ENCODE results near the gene ABCB11. TPM values are rescaled to one million over a fixed set of nuclear protein-coding genes. Genes with fewer than 3 reads are reported as not detected.
A peak's percentile ranks its signal among the peaks of the same experiment; 100 is the strongest.

Gene ABCB11
- total and polyA plus RNA-seq, 2 donors (not counting 3 experiments of a cell fraction or from before 2014, with no cell fraction given) = 0.22 to 0.44 TPM

GRCh38 chr2:168997794-168998193 lies 33.3 kb downstream of the ABCB11 start:
- H3K4me2 ChIP-seq (ENCODE audit: insufficient read depth, low read length) = no peak overlapping the region
- TF ChIP-seq, protein P1, sequence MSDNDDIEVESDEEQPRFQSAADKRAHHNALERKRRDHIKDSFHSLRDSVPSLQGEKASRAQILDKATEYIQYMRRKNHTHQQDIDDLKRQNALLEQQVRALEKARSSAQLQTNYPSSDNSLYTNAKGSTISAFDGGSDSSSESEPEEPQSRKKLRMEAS (IDR thresholded peaks at IDR 0.05; ENCODE audit: insufficient read depth, insufficient read length) = no peak
- TF ChIP-seq EZH2 (IDR thresholded peaks at IDR 0.05; ENCODE audit: borderline replicate concordance, low read depth, low read length, severe bottlenecking) = no peak
- TF ChIP-seq GATA2 (IDR thresholded peaks at IDR 0.05; ENCODE audit: insufficient read depth, insufficient read length, low read depth, low read length) = no peak
- peak; percentile 33 for TF ChIP-seq FOS (IDR thresholded peaks at IDR 0.05; ENCODE audit: borderline replicate concordance, insufficient read depth, low read length)
- no peak for TF ChIP-seq JUN (IDR thresholded peaks at IDR 0.05; ENCODE audit: borderline replicate concordance, insufficient read depth, insufficient read length, low read depth)
- TF ChIP-seq POLR2AphosphoS5 (IDR thresholded peaks at IDR 0.05; ENCODE audit: insufficient read depth, low read depth, low read length) = no peak
- no peak overlapping the region for H2AFZ ChIP-seq (ENCODE audit: low read depth, low read length)
- no peak for FAIRE-seq
- H3K27ac ChIP-seq (ENCODE audit: insufficient read depth, low read depth, low read length) = peak overlapping the region; percentile 100
- dilution Hi-C loops (cut with MboI; ENCODE audit: extremely low pct_ligation_motif_present, low sequenced_read_pairs) = no loop called here
- H4K20me1 ChIP-seq (replicated peaks; ENCODE audit: control insufficient read depth, extremely low read depth, insufficient read depth, low read length) = no peaks in the 10 kb centered on the region
- no TSS peak for BruUV-seq (replicated peaks)
- no peak overlapping the region for H3K9ac ChIP-seq (replicated peaks; ENCODE audit: extremely low read depth, insufficient read depth, low read length)
- no peak for DNase-seq (ENCODE audit: low read depth, low spot score)
- H3K79me2 ChIP-seq (ENCODE audit: control insufficient read depth, insufficient read depth, low read length) = no peaks in the 10 kb centered on the region
- no peak overlapping the region for H3K4me3 ChIP-seq (replicated peaks in 1 of 3; ENCODE audit: insufficient read depth in 1 of 3, low read depth in 1 of 3, low read length in 3 of 3)
- CTCF ChIA-PET = interaction anchor here (1.8 to 2.2 kb wide), 2 partner anchors 112 to 134 kb away, joined by 6 read pairs; no protein-coding TSS in a partner anchor
- H3K4me1 ChIP-seq (ENCODE audit: control insufficient read depth, extremely low read depth, insufficient read depth, low read length) = peaks cover 98% of the 10 kb centered on the region
- no peaks in the 10 kb centered on the region for H3K27me3 ChIP-seq (ENCODE audit: control insufficient read depth in 2 of 2, insufficient read depth in 2 of 2, low read length in 2 of 2)
- intact Hi-C loops (cut with micrococcal nuclease) = no loop called here
- POLR2A ChIA-PET = no interaction called here
- H3K9me3 ChIP-seq (replicated peaks; ENCODE audit: control insufficient read depth, insufficient read depth, low read length) = no peaks in the 10 kb centered on the region
- H3K36me3 ChIP-seq (ENCODE audit: control insufficient read depth in 2 of 2, extremely low read depth in 1 of 2, insufficient read depth in 2 of 2, low read length in 2 of 2) = no peaks in the 10 kb centered on the region
- no peaks in the 10 kb centered on the region for H3K9me1 ChIP-seq (replicated peaks; ENCODE audit: control insufficient read depth, extremely low read depth, insufficient read depth, low read length)

DNA sequence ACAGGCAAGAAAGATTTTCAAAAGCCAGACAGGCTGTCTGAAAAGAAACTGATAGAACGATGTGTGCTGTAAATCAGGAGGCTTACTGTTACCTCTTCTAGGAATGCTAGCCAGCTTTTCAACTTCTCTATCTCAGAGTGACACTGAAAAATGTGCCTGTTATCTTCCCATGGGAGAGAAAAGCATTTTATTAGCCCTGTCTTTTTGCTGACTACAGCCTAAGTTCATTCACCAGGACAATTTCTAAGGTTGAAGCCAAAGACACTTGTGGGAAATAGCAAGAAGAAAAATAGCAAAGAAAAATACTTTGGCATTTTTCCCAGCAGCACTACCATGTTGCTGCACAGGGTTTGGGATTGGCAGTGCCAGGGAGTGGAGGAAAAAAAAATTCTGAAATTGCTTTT lies 34.0 kb downstream of the ABCB11 start:
- intact Hi-C loops (cut with micrococcal nuclease) = no loop called here
- peak; percentile 52 for DNase-seq (ENCODE audit: low read depth, low spot score)
- Histone ChIP-seq H3K9me3 (replicated peaks; ENCODE audit: control insufficient read depth, insufficient read depth, low read length) (no peaks in the 10 kb centered on the region), H3K79me2 (ENCODE audit: control insufficient read depth, insufficient read depth, low read length) (no peaks in the 10 kb centered on the region), H3K36me3 (ENCODE audit: control insufficient read depth in 2 of 2, extremely low read depth in 1 of 2, insufficient read depth in 2 of 2, low read length in 2 of 2) (no peaks in the 10 kb centered on the region), H2AFZ (ENCODE audit: low read depth, low read length) (peak overlapping the region; percentile 10), H3K27me3 (ENCODE audit: control insufficient read depth in 2 of 2, insufficient read depth in 2 of 2, low read length in 2 of 2) (no peaks in the 10 kb centered on the region), H3K9ac (replicated peaks; ENCODE audit: extremely low read depth, insufficient read depth, low read length) (no peak overlapping the region), H3K27ac (ENCODE audit: insufficient read depth, low read depth, low read length) (peak overlapping the region; percentile 100), H4K20me1 (replicated peaks; ENCODE audit: control insufficient read depth, extremely low read depth, insufficient read depth, low read length) (no peaks in the 10 kb centered on the region), H3K4me3 (replicated peaks in 1 of 3; ENCODE audit: insufficient read depth in 1 of 3, low read depth in 1 of 3, low read length in 3 of 3) (no peak overlapping the region), H3K4me1 (ENCODE audit: control insufficient read depth, extremely low read depth, insufficient read depth, low read length) (peaks cover 98% of the 10 kb centered on the region), H3K4me2 (ENCODE audit: insufficient read depth, low read length) (no peak overlapping the region), H3K9me1 (replicated peaks; ENCODE audit: control insufficient read depth, extremely low read depth, insufficient read depth, low read length) (no peaks in the 10 kb centered on the region)
- TF ChIP-seq, protein P1 (IDR thresholded peaks at IDR 0.05; ENCODE audit: insufficient read depth, insufficient read length) = no peak
- no peak for TF ChIP-seq POLR2A (IDR thresholded peaks at IDR 0.05; ENCODE audit: low read depth, low read length)
- TF ChIP-seq, protein P2, sequence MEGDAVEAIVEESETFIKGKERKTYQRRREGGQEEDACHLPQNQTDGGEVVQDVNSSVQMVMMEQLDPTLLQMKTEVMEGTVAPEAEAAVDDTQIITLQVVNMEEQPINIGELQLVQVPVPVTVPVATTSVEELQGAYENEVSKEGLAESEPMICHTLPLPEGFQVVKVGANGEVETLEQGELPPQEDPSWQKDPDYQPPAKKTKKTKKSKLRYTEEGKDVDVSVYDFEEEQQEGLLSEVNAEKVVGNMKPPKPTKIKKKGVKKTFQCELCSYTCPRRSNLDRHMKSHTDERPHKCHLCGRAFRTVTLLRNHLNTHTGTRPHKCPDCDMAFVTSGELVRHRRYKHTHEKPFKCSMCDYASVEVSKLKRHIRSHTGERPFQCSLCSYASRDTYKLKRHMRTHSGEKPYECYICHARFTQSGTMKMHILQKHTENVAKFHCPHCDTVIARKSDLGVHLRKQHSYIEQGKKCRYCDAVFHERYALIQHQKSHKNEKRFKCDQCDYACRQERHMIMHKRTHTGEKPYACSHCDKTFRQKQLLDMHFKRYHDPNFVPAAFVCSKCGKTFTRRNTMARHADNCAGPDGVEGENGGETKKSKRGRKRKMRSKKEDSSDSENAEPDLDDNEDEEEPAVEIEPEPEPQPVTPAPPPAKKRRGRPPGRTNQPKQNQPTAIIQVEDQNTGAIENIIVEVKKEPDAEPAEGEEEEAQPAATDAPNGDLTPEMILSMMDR (IDR thresholded peaks at IDR 0.05; ENCODE audit: extremely low read depth in 1 of 2, insufficient read depth in 1 of 2, low read depth in 1 of 2, low read length in 2 of 2) = no peak
- ChIA-PET CTCF (interaction anchor here (0.9 to 1.8 kb wide), 2 partner anchors 26 to 113 kb away, joined by 3 to 6 read pairs; no protein-coding TSS in a partner anchor), POLR2A (no interaction called here)
- no TSS peak for BruUV-seq (replicated peaks)
- FAIRE-seq = no peak
- dilution Hi-C loops (cut with MboI; ENCODE audit: extremely low pct_ligation_motif_present, low sequenced_read_pairs) = no loop called here

Data from endothelial cell of umbilical vein (primary cell).